ENCODE data around the gene NUDCD3.

DNA sequence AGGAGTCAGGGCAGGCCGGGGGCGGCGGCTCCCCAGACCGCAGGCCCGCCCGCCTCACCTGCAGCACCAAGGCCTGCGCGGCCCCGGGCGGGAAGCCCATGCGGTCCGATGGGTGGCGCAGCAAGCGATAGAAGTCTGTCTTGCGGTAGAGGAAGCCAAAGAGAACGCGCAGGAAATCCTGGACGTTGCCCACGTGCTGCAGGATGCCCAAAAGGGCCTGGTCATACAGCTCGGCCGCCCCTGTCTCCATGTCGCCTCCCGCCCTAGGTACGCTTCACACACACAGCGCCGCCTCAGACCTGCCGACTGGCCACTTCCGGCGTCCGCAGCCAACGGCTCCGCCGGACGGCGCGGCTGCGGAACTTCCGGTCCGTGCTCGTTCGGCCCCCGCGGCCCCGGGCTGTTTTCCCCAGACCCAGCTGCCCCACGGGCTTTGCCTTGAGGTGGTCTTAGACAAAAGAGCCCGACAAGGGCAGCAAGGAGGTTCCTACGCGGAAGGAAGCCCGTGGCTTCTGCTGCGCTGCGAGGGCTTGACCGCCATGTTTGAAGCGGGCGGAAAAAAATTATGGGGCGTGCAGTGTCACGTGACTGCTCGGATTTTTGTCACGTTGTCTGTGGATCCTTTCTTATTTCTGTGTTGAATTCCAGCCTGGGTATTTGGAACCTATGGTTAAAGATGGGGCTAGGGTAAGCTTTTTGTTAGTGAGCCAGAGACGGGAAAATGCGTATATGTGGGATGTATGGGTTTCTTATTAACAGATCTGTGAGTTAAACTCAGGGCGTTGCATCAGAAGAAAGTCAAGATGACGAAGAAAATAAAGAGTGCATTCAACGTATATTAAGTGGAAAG lies at the start of gene NUDCD3:
- TF ChIP-seq, protein P1, sequence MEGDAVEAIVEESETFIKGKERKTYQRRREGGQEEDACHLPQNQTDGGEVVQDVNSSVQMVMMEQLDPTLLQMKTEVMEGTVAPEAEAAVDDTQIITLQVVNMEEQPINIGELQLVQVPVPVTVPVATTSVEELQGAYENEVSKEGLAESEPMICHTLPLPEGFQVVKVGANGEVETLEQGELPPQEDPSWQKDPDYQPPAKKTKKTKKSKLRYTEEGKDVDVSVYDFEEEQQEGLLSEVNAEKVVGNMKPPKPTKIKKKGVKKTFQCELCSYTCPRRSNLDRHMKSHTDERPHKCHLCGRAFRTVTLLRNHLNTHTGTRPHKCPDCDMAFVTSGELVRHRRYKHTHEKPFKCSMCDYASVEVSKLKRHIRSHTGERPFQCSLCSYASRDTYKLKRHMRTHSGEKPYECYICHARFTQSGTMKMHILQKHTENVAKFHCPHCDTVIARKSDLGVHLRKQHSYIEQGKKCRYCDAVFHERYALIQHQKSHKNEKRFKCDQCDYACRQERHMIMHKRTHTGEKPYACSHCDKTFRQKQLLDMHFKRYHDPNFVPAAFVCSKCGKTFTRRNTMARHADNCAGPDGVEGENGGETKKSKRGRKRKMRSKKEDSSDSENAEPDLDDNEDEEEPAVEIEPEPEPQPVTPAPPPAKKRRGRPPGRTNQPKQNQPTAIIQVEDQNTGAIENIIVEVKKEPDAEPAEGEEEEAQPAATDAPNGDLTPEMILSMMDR (conservative IDR thresholded peaks at IDR 0.05 in 1 of 2, IDR thresholded peaks at IDR 0.05 in 1 of 2; ENCODE audit: extremely low read depth in 1 of 2, insufficient read depth in 1 of 2, low read depth in 1 of 2, low read length in 2 of 2) = peak in 1 of 2 donors; percentile 32
- no peak for TF ChIP-seq EZH2 (IDR thresholded peaks at IDR 0.05; ENCODE audit: borderline replicate concordance, low read length)
